LHCN-M2 (cell line): ENCODE measurements around the gene ADAMTS10. TPM values are rescaled to one million over a fixed set of nuclear protein-coding genes. Genes with fewer than 3 reads are reported as not detected.
"Not testable (repeated sequence)": the region's sequence is repeated elsewhere in the genome, so short reads cannot be mapped to it uniquely, and the experiment has no call there.

Source experiments
- DNase-seq: peaks from one replicate; pipeline ENCODE4 v3.0.0-alpha.2; 2012; ENCODE audit warnings: low read depth
- total RNA-seq: library from RNA; depleted of rRNA; stranded (reverse); fragments of >200 nt; gene quantifications from 2 replicates; pipeline ENCODE4 v1.2.3, GENCODE V29; 2014

ADAMTS10 gene
- total RNA-seq, 1 experiment from 2014 or later, result 0.46 TPM

DNA sequence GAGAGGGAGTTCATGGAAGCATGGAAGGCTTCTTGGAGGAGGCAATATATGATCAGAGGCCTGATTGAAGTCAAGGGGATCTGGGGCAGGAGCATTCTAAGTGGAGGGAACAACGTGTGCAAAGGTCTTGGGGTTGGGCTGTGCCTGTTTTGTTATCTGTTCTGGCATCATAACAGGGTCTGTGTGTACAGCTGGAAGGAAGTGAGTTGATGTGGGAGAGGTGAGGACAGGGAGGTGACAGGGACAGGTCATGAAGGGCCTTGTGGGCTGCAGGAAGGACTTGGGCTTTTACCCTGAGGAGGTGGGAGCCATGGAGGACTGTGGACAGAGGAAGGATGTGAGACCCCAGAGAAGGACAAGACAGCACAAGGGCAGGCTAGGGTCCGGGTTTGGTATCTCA, 18.7 kb upstream of the ADAMTS10 start:
- DNase-seq, result no peak

DNA sequence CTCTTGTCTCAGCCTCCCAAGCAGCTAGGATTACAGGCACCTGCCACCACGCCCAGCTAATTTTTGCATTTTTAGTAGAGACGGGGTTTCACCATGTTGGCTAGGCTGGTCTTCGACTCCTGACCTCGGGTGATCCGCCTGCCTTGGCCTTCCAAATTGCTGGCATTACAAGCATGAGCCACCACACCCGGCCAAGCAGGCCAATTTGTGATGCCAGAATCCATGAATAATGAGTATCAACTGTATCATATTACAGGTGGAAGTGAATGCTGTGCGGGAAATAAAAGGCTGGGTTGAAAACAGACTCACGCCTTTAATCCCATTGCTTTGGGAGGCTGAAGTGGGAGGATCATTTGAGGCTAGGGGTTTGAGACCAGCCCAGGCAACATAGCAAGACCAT, 16.3 kb upstream of the ADAMTS10 start:
- DNase-seq, result no peak

DNA sequence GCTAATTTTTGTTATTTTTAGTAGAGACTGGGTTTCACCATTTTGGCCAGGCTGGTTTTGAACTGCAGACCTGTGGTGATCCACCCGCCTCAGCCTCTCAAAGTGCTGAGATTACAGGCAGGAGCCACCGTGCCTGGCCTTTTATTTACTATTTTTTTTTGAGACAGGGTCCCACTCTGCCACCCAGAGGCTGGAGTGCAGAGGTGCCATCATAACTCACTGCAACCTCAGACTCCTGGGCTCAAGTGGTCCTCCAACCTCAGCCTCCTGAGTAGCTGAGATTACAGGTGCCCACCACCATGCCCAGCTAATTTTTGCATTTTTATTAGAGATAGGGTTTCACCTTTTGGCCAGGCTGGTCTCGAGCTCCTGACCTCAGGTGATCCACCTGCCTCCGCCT, 12.4 kb upstream of the ADAMTS10 start:
- not testable (repeated sequence) for DNase-seq

DNA sequence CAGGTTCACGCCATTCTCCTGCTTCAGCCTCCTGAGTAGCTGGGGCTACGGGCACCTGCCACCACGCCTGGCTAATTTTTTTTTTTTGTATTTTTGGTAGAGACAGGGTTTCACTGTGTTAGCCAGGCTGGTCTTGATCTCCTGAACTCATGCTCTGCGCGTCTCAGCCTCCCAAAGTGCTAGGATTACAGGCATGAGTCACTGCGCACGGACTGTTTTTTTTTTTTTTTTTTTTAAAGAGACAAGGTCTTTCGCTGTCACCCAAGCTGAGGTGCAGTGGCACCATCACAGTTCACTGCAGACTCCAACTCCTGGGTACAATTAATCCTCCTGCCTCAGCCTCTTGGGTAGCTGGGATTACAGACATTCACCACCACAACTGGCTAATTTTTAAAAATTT, 8.2 kb upstream of the ADAMTS10 start:
- DNase-seq, result no peak

DNA sequence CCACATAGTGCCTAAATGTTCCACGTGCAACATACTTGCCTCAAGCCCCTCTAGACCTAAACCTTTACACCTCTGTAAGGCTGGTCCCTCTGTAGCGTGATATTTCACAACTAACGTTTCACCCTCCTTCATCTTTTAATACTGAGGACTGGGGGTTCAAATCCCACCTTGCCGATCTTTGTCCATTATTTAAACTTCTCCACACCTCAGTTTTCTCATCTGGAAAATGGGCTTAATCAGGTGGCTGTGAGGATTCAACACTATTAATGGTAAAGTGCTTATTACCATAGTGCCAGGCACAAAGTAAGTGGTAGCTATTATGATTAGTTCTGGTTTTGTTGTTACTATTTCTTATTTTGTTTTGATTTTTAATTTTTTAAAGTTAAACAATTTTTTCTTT, 7.5 kb upstream of the ADAMTS10 start:
- no peak for DNase-seq

DNA sequence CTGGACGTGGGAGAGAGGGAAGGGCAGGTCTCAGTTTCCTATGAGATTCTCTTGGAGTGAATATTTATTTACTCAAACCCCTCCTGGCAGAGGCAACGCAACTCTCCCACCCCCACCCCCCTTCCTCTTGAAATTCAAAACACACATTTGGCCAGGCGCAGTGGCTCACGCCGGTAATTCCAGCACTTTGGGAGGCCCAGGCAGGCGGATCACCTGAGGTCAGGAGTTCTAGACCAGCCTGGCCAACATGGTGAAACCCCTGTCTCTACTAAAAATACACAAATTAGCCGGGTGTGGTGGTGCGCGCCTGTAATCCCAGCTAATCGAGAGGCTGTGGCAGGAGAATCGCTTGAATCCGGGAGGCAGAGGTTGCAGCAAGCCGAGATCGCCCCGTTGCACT, 6.8 kb upstream of the ADAMTS10 start:
- not testable (repeated sequence) for DNase-seq

DNA sequence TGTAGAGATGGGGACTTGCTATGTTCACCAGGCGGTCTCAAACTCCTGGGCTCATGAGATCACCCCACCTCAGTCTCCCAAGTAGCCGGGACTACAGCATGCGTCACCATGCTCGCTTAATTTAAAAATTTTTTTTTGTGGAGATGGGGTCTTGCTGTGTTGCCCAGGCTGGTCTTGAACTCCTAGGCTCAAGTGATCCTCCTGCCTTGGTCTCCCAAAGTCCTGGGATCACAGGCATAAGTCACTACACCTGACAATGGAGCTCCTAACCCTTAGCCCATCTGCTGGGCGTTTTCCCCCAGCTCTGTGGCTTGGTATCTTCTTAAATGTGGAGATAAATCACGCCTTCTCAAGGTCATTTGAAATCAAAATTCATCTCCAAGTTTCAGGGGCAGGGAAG, 6.3 kb upstream of the ADAMTS10 start:
- DNase-seq, result no peak

DNA sequence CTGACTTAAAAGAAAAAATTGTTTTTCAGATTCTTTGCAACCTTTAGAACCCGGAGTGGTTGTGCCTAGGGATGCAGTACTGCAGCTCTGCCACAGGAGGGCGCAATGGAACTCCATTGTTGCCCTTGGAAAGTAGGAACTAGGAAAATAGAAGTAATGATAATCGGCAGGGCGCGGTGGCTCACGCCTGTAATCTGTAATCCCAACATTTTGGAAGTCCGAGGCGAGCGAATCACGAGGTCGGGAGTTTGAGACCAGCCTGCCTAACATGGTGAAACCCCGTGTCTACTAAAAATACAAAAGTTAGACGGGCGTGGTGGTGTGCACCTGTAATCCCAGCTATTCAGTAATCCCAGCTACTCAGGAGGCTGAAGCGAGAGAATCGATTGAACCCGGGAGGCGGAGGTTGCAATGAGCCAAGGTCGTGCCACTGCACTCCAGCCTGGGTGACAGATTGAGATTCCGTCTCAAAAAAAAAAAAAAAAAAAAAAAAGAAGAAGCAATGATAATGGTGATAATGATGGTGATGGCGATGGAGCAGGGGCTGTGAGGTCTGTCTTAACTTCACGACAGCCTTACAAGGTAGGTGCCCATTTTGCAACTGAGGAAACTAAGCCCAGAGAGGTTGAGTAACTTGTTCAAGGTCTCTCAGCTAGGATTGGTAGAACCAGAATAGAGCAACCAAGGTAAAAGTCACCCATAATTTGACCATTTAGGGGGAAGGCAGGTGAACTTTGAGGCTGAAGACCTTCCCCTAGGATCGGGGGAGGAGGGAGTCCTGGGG, 5.5 kb upstream of the ADAMTS10 start:
- peak; percentile 38 for DNase-seq

DNA sequence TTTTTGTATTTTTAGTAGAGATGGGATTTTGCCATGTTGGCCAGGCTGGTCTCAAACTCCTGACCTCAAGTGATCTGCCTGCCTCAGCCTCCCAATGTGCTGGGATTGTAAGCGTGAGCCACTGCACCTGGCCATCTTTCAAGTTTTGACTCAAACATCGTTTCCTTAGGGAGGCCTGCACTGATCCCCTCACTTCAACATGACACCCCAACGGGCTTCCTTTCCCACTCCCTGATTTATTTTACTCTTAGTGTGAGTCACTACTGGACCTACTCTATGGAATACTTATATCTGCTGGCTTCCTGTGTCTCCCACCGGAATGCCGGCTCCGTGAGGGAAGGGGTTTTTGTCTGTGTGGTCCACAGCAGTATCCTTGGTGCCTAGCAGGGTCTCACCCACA, 4.5 kb upstream of the ADAMTS10 start:
- no peak for DNase-seq

DNA sequence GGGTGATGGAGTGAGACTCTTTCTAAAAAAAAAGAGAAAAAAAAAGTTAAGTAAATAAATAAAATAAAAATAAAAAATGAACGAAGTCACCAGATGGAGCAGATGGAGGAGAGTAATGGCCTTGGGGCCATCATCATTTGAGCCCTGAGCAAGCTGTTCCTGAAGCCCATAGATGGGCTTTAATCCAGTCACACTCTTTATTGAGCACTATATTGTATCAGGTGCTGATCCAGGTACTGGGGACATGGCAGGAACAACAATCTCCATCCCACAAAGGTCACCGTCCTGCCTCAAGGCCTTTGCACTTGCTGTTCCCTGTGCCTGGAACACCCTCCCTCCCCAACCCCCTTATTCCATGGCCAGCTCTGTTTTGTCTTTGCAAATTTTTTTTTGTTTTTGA, 3.9 kb upstream of the ADAMTS10 start:
- DNase-seq, result no peak

DNA sequence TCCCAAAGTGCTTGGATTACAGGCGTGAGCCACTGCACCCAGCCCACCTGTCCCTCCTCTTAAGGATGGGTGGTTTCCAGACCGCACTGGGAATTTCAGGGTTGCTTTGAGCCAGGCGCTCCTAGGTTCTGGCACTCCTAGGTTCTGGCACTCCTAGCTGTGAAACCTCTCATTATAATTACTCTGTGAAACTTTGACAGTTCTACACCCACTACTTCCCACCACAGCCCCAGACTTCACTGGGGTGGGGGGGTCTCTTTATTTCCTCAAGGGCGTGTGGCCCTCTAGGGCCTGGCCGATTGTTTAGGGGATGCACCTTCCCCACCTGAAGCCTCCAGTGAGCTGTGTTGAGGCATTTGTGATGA, 2.3 kb upstream of the ADAMTS10 start:
- DNase-seq, result no peak

DNA sequence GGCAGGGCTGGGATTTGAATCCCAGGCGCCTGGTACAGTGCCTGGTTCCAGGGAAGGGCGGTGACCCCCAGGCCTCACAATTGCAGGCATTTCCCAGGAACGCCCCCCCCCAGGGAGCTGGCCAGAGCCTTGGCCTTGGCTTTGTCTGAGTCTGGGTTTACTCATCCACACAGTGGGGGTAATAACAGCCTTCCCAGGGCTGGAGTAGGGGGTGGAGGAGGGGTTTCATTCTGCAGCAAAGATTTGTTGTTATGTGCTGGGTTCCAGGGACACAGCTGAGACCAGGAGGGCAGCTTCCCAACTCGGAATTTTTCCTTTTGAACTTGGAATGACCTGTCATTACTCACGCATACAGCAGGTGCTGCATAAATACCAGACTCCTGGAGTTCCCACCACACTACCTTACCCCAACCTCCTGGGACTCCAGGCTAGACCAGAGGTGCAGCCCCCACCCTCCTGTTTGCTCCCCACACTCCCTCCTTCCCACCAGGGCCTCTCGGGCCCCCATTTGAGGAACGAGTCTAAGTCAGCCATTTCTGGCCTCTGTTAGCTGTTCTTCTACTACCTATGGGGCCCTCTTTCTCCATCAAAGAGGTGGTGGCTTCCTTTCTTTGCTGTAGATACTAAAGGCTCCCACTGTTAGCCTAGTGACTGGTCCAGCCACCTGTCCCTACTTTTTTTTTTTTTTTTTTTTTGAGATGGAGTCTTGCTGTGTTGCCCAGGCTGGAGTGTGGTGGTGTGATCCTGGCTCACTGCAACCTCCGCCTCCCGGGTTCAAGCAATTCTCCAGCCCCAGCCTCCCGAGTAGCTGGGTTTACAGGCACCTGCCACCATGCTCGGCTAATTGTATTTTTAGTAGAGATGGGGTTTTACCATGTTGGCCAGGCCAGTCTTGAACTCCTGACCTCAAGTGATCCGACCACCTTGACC, 1.6 kb upstream of the ADAMTS10 start:
- peak; percentile 50 for DNase-seq

DNA sequence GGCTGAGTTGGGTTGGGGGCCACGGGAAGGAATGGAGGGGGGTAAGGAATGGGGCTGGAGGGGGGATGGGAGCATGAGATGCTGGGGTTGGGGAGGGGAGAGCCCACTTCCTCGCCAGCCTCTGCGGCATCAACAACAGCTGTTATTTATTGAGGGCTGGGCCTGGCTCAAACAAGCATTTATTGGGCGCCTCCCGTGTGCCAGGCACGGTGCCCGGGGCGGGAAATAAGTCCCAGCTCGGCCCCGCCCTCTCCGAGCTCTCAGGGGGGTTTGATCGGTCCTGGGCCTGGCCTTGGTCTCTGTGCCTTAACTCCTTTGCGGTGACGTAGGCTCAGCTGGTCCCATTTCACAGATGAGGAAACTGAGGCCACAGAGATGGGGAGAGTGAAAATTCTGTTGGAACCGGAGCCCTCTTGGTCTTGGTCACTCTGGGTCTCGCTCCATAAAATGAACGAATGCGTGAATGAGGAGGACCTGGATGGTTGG, 919 bp upstream of the ADAMTS10 start:
- DNase-seq, result no peak

DNA sequence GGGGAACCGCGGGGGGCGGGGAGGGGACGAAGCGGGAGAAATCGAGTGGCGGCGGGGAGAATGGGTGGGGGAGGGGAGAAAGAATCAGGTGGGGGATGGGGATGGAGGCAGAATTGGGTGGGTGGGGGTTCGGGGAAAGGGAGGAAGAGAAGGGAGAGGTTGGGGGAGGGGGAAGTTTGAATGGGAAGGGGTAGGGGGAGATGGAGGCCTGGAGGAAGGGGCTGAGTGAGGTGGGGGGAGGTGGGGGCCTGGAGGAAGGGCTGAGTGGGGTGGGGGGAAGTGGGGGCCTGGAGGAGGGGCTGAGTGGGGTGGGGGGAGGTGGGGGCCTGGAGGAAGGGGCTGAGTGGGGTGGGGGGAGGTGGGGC, 403 bp upstream of the ADAMTS10 start:
- no peak for DNase-seq

DNA sequence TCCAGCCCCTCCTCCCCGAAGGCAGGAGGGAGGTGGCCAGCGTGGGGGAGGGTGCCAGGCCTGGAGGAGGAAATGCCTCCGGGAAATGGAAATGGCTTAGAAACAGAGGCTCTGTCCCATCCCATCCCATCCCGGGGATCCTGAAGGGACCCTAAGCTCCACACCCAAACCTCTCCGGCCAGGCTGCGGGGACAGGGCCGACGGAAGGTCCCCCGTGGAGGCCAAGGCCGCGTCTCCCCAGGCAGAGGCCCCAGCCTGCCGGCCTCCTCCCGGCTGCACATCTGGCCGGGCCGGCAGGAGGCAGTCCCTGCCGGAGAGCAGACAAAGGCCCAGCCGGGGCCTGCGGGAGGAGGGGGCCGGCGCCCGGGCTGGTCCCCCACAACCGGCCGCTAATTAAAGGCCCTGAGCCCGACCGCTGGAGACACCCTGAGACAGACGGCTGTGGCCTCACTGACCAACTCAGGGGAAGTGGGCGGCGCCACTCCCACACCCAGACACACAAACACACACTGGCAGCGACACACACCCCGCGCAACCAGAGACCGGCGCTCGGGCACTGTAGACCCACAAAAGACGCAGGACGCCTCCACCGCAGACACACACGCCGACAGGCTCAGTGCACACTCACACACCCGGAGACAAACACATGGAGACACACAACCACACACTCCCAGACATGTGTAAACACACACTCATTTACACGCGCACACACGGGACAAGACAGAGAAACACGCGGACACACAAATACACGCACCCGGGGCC, 1.1 kb downstream of the ADAMTS10 start:
- DNase-seq, result no peak

DNA sequence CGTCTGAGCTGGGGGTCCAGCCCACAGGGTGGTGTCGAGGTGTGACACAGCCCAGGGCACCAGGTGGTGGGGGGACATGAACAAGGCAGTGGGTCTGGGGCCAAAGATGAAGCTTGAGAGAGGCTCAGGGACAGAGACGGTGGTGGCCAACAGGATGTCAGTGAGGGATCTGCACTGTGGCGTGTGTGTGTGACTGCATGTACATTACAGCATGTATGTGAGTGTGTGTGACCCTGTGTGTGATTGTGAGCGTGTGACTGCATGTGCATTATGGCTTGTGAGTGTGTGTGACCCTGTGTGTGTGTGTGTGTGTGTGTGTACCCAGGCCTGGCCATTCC, 1.6 kb downstream of the ADAMTS10 start:
- DNase-seq, result no peak

DNA sequence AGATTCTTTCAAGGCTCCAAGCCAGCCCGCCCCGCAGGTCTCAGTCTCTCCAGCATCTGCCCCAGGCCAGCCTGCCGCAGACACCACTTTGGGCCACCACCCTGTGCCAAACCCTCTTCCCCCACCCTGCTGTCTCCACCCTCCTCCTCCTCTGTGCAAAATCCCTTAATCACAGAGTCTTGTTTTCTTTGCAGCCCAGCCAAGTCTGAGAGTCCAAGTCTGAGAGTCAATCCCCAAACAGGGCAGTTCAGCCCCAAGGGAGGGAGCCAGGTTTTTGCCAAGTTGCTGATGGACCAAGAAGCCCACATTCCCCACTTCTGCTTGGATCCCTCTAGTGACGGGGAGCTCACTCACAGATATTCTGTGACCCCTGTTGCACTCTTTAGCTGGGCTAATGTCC, 3.1 kb downstream of the ADAMTS10 start:
- DNase-seq, result no peak

DNA sequence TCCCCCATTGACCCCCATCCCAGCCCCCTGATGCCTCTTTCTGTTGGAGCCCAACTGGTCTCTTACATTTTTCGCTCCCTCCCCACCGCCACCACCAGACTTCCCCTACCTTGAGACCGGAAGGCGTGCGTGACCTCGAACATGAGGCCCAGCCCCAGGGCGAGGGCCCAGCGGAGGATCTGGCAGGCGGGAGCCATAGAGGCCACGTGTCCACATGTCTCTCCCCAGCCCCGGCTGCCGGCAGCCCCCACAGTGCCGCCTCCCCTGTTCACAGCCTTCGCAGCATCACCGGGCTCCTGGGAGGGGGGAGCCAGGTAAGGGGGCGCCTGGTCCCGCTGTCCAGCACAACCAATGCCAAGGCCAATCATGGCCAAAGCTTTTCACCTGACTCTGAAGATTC, 5.0 kb downstream of the ADAMTS10 start:
- DNase-seq, result no peak

DNA sequence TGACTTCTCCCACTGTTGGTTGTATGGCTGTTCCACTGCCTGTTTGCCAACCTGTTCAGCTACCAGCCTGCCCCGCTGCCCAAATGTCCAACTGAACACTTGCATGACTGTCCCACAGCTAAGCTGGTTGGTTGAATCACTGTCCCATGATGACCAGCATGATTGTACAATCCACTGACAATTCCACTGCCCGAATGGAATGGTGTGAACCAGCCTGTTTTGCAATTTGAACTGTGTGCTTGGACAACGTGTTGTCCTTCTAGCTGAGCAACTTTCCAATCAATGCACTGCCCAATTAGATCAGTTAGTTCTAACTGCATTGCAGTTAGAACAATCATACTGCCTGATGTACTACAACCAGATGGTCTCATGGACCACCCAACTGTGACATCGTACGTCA, 8.7 kb downstream of the ADAMTS10 start:
- no peak for DNase-seq

DNA sequence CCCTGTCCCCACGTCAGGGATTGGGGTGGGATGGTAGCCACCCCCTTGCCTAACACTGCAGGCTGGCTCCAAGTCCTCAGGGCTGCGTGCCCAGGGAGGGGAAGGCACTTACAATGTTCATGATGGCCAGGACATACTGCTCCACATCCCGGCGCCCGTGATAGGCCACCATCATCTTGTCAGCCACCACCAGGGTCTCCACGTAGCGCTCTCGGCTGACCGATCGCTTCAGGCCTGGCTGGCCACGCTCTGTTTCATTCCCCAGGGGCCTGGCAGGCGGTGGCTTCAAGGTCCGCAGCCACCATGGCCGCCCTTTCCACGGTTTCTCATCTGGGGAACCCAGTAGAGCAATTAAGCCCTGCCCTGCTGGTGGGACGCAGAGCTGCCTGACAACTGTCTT, 9.7 kb downstream of the ADAMTS10 start:
- DNase-seq, result no peak

DNA sequence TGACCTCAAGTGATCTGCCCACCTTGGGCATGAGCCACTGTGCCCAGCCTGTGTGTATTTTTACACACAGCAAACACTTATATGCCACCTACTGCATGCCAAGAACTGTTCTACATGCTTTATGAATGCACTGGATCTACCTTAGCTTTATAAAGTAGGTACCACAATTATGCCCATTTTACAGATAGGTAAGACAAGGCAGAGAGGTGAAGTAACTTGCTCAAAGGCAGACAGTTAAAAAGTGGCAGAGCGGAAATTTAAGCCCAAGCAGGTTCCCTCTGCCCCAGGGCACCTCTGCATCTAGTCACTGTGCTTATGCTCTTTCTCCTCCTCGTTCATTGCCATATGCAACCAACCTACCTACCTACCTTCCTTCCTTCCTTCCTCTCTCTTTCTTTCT, 10.5 kb downstream of the ADAMTS10 start:
- DNase-seq, result no peak

DNA sequence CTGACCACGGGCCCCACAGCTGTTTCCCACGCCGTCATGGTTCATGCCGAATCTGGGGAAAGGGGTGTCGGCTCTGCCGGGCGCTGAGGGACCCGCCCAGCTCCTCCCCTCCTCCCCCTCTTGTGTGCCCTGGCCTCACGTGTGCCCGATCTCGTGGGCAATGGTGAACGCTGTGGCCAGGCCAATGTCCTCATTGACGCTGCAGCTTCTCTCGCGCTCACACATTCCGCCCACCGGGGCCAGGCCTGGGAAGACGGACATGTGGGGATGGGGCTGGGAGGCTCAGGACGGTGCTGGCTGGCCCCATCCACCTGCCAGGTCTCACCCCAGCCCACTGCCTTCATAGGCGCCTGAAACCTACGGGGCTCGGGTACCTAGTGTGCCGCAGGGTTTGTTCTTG, 14.3 kb downstream of the ADAMTS10 start:
- no peak for DNase-seq
